Dermis microvascular lymphatic vessel endothelial cell (primary cell): Measurements from ENCODE around the gene PARD6G. TPM values are rescaled to one million over a fixed set of nuclear protein-coding genes. Genes with fewer than 3 reads are reported as not detected.

ENCODE experiments used
- DNase-seq, 2 donors: peaks; one replicate each; pipeline versions ENCODE4 v3.0.0 to v3.0.0-alpha.2; 2010; ENCODE audit warnings: low read depth in 2 of 2
- total RNA-seq: library from RNA; depleted of rRNA; stranded (reverse); fragments of >200 nt; gene quantifications from 2 replicates; pipeline ENCODE4 v1.2.1, GENCODE V29; 2014

Gene PARD6G, protein sequence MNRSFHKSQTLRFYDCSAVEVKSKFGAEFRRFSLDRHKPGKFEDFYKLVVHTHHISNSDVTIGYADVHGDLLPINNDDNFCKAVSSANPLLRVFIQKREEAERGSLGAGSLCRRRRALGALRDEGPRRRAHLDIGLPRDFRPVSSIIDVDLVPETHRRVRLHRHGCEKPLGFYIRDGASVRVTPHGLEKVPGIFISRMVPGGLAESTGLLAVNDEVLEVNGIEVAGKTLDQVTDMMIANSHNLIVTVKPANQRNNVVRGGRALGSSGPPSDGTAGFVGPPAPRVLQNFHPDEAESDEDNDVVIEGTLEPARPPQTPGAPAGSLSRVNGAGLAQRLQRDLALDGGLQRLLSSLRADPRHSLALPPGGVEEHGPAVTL
- 34.7 and 93.4 TPM in 2 replicates for total RNA-seq

DNA sequence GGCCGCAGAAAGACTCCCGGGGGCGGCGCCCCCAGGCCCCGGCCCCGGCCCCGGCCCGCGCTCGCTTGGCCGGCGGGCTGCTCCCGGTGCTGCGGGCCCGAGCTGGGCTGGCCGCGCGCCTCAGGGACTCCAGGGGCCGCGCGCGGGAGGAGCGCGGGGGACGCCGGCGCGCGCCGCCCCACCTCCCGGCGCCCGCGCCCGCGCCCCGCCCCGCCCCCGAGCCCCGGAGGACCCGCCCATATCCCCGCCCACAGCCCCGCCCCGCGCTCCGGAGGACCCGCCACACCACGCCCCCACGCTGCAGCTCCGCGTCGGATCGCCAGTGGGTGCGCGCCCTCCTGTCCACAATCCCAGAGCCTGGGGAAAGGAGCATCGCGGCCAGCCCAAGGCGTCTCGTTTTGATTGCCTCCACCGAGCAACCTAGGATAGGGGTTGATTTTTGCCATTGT, at the start of gene PARD6G:
Gene PARD6G (minus strand): TSS at position 122 of the 449 bp plus-strand sequence. CDS start 166 bp downstream, outside the sequence.
- DNase-seq: peak; percentile 27 to 73

DNA sequence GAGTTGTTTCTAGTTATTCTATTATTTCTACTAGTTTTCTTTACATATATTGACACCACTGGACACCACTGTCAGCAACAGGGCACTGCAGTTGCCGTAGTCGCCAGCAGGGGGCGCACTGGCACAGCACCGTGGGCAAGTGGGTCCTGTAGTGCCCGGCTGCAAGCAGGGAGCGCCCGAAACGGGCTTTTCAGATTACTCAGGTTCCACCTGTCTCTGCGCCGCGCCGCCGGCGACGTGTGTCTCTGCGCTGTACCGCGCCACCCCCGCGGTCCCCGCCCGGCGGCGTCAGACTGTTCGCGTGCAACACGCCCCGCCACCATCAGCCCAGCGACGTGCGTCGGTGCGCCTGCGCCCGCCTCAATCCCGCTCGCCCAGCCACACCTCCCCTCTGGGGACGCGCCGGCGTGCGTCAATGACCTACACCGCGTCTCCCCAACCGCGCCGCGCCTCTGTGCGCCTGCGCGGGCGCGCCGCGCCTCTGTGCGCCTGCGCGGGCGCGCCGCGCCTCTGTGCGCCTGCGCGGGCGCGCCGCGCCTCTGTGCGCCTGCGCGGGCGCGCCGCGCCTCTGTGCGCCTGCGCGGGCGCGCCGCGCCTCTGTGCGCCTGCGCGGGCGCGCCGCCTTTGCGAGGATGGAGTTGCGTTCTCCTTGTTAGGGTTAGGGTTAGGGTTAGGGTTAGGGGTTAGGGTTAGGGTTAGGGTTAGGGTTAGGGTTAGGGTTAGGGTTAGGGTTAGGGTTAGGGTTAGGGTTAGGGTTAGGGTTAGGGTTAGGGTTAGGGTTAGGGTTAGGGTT, 15.1 kb upstream of the PARD6G start:
- peak in 1 of 2 donors; percentile 17 for DNase-seq

DNA sequence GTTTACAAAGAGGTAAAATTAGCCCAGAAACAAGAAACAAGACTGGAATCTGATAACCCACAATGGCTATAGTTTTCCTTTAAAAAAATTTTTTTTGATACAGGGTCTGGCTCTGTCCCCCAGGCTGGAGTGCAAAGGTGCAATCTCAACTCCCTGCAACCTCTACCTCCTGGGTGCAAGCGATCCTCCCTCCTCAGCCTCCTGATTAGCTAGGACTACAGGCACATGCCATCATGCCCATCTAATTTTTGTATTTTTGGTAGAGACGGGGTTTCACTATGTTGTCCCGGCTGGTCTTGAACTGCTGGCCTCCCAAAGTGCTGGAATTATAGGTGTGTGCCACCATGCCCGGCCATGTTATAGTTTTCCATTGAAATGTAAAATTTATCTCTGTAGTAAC, 12.3 kb upstream of the PARD6G start:
- DNase-seq: no peak

DNA sequence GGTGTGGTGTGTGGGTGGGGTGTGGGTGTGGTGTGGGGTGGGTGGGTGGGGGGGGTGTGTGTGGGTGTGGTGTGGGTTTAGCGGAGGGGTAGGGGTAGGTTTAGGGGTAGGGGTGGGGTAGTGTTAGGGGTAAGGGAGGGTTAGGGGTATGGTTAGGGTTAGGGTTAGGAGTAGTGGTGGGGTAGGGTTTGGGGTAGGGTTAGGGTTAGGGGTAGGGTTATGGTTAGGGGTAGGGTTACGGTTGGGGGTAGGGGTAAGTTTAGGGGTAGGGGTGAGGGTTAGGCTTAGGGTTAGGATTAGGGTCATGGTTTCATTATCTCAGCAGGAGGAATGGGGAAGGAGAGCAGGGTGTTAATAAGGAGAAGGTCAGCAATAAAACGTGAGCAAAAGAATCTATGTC, 11.3 kb upstream of the PARD6G start:
- no peak for DNase-seq

DNA sequence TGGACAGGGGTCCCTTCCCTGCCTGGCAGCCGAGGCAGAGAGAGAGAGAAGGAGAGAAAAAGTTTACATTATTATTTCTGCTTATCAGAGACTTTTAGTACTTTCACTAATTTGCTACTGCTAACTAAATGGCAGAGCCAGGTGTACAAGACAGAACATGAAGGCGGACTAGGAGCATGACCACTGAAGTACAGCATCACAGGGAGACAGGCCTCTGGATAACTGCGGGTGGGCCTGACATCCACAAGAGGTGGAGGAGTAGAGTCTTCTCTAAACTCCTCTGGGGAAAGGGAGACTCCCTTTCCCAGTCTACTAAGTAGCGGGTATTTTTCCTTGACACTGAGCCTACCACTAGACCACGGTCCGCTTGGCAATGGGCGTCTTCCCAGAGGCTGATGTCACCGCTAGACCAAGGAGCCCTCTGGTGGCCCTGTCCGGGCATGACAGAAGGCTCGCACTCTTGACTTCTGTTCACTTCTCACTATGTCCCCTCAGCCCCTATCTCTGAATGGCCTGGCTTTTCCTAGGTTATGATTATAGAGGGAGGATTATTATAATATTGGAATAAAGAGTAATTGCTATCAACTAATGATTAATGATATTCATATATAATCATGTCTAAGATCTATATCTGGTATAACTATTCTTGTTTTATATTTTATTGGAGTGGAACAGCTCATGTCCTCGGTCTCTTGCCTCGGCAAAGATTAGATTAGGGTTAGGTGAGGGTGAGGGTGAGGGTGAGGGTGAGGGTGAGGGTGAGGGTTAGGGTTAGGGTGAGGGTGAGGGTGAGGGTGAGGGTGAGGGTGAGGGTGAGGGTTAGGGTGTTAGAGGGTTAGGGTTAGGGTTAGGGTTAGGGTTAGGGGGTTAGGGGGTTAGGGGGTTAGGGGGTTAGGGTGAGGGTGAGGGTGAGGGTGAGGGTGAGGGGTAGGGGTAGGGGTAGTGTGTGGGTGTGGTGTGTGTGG, 10.5 kb upstream of the PARD6G start:
- DNase-seq: peak; percentile 65 to 67

DNA sequence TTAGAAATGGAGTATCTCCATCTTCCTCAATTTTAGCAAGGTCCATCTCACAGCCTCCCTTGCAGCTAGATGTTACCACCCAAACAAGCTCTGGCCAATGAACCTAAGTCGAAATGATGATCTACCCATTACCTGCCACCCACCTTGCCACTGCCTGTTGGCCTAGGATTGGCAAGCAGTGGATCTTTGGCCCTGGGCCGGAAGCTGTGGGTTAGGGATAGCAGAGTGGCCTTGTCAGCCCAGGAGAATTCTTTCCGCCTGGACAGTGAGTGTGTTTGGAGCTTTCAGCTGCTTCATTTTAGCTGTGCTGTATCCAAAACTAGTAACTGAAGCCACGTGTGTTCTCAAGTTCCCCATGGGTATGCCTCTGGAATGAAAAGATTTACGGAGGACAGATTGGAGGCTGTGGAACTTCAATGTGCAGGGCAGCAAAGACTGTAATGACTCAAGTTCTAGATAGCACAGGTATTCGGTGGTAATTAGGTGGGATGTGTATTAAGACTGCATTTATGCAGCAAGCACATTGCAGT, 7.7 kb upstream of the PARD6G start:
- DNase-seq: no peak

DNA sequence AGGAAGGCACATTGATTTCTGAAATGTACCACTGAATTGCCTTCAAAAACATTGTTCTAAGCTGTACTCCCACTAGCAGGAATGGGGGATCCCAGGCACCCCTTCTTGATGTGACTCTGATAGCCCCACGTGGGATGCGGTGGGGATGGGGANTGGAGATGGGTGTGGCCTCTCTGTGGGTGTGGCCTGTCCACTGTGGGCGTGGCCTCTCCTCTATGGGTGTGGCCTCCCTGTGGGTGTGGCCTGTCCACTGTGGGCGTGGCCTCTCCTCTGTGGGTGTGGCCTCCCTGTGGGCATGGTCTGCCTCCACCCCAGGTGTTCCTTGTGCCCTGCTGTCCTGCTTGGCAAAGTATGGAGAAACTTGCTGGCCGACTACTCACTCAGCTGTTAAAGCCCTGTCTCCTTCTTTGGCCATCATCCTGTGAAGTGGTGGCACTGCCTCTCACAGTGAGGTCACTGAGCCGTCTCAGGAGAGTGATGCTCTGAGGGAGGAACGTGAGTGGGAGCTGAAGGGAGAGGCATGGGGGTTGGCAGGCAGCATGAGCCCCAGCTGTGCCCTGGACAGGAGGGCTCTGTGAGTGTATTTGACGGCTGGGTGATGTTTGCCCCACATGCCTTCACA, 6.7 kb upstream of the PARD6G start:
- peak in 1 of 2 donors; percentile 10 for DNase-seq

DNA sequence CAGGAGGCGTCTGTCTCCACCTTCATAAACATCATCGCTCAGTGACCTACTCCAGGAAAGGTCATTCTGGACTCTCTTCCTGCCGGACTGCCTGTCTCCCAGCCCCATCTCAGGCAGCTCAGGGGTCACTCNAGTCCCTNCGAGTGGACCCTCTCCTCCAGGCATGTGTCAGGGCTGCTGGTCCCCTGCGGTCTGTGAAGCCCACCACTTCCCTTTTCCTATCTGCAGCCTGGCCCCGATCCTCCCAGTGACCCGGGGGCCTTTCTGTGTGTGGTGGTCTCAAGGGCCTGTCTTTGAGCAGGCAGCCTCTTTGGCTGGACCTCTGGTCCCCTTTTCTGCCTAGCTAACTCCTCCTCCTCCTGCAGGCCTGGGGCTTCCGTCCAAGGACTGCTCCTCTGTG, 5.9 kb upstream of the PARD6G start:
- no peak for DNase-seq

DNA sequence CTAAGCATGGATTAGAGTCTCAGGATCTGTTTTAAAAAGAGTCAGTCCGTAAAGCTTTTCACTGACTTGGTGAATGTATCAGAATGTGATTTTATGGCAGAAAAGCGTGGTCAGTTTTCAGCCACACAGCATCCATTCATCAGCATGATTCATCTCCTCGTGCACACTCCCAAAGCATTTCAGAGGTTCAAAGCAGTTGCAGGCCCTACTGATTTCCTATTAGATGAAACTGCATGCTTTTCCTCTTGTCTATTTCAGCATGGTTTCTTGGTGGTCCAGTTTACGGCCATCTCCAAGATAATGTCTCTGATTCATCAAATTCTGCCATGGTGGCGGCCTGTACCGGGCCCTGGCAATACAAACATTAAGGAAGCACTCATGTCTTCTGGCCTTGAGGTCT, 4.8 kb upstream of the PARD6G start:
- DNase-seq: no peak

DNA sequence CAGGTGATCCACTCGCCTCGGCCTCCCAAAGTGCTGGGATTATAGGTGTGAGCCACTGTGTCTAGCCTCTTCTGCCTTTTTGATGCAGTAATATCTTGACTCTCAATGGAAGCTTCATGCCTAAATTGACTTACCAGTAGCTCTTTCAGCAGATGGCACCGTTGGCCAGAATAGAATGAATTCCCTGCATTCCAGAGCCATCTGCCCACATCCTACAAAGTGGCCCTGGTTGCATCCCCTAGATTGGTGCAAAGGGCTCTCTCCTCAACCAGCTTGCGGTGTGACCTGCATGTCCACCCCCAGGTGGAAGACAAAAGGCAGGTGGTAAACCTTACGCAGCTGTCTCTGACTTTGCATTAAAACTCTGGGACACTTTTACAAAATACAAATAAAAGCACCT, 4.4 kb upstream of the PARD6G start:
- DNase-seq: no peak

DNA sequence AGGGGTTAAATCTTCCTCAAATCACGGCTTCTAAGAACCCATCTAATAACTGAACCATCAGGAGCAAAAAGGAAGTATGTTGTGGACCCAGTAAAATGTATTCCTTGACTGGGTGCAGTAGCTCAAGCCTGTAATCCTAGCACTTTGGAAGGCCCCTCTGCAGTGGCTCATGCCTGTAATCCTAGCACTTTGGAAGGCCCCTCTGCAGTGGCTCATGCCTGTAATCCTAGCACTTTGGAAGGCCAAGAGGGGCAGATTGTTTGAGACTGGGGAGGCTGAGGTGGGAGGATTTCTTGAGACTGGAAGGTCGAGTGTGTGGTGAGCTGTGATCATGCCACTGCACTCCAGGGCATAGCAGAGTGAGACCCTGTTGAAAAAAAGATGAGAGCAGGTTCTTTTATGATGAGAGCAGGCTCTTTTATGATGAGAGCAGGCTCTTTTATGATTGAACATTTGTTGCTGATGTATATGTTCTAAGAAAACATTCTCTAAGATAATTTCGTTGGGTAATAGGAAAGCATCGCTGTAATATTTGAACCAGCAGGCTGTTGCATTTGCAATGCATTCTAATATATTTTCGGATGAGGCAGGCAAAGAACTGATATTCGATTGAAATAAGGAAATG, 3.5 kb upstream of the PARD6G start:
- no peak for DNase-seq

DNA sequence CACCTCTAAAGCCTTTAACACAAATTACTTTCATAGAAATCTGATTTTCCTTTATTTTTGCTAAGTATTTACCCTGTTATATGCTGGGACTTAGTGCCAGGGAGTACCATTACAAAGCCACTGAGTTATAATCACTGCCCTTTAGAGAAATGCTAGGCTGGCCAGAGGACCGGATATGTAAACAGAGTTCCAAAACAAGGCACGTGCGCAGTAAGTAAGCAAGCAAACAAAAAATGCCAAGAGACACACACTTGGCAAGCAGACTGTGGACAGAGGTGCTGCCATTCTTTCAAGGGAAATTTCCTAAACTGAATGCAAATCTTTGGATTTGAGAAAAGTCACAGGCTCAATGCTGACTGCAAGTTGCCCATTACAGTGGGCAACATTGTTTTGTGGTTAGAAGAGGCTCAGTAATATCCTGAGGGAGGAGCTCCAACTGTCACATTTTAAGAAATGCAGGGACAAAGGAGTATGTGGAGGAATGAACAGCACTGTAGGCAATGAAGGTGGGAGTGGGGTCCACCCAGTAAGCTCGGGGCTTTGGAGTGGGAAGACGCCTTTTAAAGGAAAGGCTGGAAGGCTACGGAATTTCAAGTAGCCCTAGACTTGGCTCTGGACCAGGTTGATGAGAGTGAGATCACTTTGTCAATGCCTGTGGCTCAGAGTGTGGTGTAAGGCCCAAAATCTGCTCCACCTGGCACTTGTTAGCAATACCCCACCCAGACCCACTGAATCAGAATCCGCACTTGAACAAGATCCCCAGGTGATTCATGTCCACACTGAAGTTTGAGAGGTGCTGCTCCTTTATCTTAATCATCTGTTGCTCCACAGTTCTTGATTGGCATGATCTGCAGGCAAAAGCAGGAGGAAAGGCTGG, 2.1 kb upstream of the PARD6G start:
- DNase-seq: no peak

DNA sequence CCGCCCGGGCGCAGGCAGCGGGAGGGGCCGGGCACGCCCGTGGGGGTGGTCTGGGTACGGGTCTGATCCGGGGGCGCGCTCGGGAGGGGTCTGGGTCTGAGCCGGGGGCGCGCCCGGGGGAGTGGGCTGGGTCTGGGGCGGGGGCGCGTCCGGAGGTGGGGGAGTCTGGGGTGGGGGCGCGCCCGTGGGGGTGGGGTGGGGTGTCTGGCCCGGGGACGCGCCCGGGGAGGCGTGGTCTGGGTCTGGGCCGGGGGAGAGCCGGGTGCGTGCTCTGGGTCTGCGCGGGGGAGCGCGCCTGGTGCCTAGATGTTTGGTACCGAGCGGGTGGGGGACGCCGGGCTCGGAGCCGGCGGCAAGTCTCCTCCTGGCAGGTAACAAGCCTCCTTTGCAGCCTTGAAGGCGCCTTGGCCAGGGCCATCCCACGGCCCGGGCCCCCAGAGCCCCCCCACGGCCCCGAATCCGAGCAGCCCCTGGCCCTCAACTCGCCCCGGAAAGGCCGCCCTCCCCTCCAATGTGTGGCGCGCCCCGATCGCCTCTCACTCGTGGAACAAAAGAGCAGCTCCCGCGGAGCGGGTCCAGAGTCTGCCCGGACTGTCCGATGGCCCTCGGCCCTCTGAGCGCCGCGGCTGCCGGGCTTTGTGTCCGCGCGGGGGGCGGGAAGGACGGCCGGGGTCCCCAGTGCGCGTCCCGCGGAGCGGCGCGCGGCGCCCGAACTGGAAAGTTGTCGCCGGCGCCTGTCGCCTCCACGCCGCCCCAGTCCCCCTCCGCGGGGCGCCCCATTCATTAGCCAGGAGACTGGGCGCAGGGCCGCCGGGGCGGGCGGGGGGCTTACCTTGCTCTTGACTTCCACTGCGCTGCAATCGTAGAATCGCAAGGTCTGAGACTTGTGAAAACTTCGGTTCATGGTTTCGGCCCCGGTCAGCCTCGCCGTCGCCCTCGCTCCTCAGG, 595 bp downstream of the PARD6G start:
- no peak for DNase-seq

DNA sequence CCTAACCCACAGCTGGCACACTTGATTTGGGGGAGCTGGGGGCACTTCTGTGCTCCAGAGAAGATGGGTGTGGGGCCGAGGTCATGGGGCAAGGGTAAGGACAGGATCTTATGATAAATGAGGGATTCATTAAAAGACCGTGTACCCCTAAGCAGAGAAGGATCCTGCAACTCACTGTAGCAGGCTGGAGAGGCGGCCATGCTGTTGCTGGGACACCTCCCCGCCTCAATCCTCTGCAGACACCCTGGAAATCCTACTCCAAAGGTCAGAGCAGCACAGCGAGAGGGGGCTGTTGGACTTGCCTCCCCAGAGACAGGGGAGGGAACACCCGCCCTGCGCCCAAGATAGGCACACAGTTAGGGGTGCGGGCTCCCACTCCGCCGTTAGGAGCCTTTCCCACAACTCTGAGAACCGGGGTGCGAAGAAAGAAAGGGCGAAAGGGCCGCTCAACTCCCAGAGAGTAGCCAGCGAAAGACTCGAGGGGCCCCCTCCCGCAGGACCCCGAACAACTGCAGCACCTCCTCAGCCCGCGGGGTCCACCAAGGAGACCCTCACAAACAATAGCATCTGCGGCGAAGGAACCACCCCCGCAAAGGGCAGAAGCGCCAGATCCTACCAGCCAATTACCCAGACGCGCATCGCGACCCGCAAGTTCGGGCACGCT, 1.4 kb downstream of the PARD6G start:
- no peak for DNase-seq

DNA sequence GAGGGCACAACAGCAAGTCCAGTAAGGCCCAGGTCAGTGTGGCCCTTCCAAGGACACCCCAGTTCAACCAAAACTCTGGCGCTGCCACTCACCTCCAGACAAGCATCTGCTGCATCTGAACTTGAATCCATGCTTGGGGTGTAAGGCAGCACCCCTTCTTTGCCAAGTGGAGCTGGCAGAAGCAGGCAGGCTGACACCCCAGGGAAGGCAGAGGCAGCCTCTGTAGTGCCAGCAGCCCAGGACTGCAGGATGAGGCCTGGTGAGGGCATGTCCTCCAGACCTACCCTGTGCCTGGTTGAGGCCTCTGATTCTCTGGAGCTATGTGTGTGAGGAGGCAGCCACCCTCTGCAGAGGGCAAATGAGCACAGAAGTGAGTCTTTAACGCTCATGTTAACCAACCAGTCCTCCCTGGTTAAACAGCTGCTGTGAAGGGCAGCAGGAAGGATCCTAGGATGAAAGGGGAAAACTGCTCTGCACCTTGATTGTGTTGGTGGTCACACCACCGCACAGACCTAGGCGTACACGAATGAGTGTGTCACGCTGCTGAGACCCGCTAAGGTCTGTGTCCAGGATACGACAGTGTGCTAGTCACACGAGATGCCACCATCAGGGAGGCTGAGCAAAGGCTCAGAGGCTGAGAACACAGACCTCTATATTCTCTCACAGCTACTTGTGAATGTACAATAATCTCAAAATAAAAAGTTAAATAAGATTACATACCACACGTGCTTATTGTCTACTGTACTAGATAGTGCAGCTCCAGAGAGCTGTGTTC, 2.2 kb downstream of the PARD6G start:
- DNase-seq: no peak

DNA sequence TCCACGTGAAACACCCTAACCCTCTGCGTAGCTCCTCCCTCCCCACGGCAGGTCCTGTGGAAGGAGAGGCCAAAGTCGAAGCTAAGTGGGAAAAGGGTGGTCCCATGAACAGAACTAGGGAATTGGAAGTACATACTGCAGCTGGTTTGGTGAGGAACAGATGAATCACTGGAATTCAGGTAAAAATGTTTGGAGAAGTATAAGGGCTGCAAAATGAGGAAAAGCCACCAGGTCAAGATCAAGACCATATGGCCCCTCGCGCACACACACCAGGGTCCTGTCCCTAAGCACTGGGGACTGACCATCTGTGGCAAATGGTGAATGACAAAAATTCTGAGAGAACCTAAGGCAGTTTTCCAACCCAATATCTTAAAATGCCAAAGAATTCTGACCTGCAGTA, 3.1 kb downstream of the PARD6G start:
- DNase-seq: no peak

DNA sequence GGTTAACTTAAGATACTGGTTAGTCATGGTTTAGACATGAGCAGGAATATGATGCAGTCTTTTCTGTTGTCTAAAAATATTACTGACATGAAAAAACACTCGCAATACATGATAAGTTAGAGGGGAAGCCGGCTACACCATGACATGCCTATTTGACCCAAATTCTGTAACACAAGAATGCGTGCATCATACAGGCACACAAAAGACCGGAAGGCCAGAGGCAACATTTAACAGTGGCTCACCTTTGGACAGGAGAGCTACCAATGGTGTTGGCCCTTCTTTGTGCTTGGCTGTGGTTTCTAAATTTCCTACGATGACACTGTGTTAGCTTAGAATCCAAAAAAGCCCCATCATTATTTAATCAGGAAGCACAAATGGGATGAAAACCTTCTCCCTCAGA, 4.1 kb downstream of the PARD6G start:
- no peak for DNase-seq
